Measurements from ENCODE around the gene SCLY. TPM values are rescaled to one million over a fixed set of nuclear protein-coding genes. Genes with fewer than 3 reads are reported as not detected.

SCLY gene
- total and polyA plus RNA-seq, 2 of the 13 experiments (the other 11 are each of a cell fraction or from before 2014, with no cell fraction given) = 27.9 to 38.6 TPM

DNA sequence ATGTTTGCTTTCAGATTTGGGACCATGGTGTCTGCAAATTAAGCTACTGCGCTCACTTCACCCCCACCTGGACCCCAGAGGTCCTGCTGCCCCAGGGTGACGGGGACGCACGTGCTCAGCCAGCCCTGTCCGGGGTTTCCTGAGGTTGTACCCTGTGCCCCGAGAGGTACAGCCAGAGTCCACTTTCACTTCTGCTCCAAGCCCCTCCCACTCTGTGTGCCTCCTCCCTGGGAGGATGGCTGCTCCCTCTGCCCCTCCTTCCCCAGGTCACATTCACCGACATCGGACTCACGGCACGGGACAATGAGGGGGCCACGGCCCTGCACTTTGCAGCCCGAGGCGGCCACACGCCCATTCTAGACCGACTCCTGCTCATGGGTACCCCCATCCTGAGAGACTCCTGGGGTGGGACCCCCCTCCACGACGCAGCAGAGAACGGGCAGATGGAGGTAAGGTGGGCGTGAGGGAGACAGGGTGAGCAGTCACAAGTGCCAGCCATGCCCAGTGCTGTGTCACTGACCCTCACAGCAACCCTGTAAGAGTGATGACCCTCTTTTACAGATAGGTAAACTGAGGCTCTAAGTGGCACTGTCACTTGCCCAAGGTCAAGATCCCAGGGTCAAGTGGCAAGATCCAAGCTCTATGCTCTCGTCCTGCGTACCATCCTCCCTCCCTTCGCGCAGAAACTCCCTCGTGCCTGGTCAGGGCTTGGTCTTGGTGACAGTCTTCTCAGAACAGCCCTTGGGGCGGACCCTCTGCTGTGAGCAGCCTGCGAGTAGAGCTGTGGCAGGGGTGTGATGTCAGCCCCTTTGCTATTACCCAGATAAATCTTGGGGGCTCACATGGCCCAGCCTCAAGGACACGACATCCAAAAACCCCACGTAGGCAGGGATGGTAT is 47.0 kb downstream of the SCLY start (continued):
- TF ChIP-seq, protein P1, sequence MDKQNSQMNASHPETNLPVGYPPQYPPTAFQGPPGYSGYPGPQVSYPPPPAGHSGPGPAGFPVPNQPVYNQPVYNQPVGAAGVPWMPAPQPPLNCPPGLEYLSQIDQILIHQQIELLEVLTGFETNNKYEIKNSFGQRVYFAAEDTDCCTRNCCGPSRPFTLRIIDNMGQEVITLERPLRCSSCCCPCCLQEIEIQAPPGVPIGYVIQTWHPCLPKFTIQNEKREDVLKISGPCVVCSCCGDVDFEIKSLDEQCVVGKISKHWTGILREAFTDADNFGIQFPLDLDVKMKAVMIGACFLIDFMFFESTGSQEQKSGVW (CRISPR knock-in tag; IDR thresholded peaks at IDR 0.05; ENCODE audit: borderline replicate concordance) = no peak
- TF ChIP-seq, protein P2, sequence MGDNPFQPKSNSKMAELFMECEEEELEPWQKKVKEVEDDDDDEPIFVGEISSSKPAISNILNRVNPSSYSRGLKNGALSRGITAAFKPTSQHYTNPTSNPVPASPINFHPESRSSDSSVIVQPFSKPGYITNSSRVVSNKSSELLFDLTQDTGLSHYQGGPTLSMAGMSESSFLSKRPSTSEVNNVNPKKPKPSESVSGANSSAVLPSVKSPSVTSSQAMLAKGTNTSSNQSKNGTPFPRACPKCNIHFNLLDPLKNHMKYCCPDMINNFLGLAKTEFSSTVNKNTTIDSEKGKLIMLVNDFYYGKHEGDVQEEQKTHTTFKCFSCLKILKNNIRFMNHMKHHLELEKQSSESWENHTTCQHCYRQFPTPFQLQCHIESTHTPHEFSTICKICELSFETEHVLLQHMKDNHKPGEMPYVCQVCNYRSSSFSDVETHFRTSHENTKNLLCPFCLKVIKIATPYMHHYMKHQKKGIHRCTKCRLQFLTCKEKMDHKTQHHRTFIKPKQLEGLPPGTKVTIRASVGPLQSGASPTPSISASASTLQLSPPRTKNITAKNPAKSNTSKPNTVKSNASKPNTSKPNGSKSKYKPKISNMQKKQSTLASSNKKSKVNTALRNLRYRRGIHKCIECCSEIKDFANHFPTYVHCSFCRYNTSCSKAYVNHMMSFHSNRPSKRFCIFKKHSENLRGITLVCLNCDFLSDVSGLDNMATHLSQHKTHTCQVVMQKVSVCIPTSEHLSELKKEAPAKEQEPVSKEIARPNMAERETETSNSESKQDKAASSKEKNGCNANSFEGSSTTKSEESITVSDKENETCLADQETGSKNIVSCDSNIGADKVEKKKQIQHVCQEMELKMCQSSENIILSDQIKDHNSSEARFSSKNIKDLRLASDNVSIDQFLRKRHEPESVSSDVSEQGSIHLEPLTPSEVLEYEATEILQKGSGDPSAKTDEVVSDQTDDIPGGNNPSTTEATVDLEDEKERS (CRISPR knock-in tag; IDR thresholded peaks at IDR 0.05) = peak; percentile 33; the same call in 1 of the 2 replicates
- TF ChIP-seq ZNF431 (CRISPR knock-in tag; IDR thresholded peaks at IDR 0.05; ENCODE audit: borderline replicate concordance, low read depth) = peak; percentile 50; the same call in 1 of the 2 replicates
- TF ChIP-seq, protein P3, sequence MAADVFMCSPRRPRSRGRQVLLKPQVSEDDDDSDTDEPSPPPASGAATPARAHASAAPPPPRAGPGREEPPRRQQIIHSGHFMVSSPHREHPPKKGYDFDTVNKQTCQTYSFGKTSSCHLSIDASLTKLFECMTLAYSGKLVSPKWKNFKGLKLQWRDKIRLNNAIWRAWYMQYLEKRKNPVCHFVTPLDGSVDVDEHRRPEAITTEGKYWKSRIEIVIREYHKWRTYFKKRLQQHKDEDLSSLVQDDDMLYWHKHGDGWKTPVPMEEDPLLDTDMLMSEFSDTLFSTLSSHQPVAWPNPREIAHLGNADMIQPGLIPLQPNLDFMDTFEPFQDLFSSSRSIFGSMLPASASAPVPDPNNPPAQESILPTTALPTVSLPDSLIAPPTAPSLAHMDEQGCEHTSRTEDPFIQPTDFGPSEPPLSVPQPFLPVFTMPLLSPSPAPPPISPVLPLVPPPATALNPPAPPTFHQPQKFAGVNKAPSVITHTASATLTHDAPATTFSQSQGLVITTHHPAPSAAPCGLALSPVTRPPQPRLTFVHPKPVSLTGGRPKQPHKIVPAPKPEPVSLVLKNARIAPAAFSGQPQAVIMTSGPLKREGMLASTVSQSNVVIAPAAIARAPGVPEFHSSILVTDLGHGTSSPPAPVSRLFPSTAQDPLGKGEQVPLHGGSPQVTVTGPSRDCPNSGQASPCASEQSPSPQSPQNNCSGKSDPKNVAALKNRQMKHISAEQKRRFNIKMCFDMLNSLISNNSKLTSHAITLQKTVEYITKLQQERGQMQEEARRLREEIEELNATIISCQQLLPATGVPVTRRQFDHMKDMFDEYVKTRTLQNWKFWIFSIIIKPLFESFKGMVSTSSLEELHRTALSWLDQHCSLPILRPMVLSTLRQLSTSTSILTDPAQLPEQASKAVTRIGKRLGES (CRISPR knock-in tag; IDR thresholded peaks at IDR 0.05; ENCODE audit: borderline replicate concordance) = no peak
- peak; percentile 69 for TF ChIP-seq GATAD2A (CRISPR knock-in tag; IDR thresholded peaks at IDR 0.05)
- peak; percentile 9 for TF ChIP-seq RBM39 (IDR thresholded peaks at IDR 0.05; ENCODE audit: low read depth, low read length, poor library complexity, severe bottlenecking)
- TF ChIP-seq, protein P4, sequence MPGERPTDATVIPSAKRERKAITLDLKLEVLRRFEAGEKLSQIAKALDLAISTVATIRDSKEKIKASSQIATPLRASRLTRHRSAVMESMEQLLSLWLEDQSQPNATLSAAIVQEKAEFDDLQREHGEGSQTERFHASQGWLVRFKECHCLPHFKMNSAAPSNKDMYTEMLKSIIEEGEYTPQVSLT (CRISPR knock-in tag; IDR thresholded peaks at IDR 0.05; ENCODE audit: borderline replicate concordance, low read depth) = no peak
- TF ChIP-seq ZNF335 (CRISPR knock-in tag; IDR thresholded peaks at IDR 0.05) = 0 out of 2 replicates have a peak, but pooled peaks have one; percentile 46
- TF ChIP-seq, protein P5, sequence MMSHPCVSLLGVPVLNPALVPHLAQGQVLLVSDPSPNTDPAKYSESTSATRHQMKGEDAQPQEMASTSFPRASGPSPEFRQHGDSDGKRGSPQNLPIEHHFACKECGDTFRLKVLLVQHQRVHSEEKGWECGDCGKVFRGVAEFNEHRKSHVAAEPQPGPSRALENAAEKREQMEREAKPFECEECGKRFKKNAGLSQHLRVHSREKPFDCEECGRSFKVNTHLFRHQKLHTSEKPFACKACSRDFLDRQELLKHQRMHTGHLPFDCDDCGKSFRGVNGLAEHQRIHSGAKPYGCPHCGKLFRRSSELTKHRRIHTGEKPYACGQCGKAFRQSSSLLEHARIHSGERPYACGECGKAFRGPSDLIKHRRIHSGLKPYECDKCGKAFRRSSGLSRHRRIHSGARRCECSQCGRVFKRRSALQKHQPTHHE (CRISPR knock-in tag; IDR thresholded peaks at IDR 0.05; ENCODE audit: borderline replicate concordance) = no peak
- peak; percentile 88 for TF ChIP-seq IRF2 (CRISPR knock-in tag; IDR thresholded peaks at IDR 0.05)
- 0 out of 2 replicates have a peak, but pooled peaks have one; percentile 41 for TF ChIP-seq ZMAT3 (CRISPR knock-in tag; conservative IDR thresholded peaks at IDR 0.05)
- no peak for TF ChIP-seq SMARCE1 (IDR thresholded peaks at IDR 0.05; ENCODE audit: borderline replicate concordance)
- TF ChIP-seq ZNF619 (CRISPR knock-in tag; IDR thresholded peaks at IDR 0.05) = 0 out of 2 replicates have a peak, but pooled peaks have one; percentile 2
- peak; percentile 57 for TF ChIP-seq ASH2L (IDR thresholded peaks at IDR 0.05; ENCODE audit: insufficient read length, low read depth, low read length)
- peak; percentile 52; the same call in 1 of the 2 replicates for TF ChIP-seq ZNF839 (CRISPR knock-in tag; IDR thresholded peaks at IDR 0.05; ENCODE audit: borderline replicate concordance)
- TF ChIP-seq ADNP (CRISPR knock-in tag; IDR thresholded peaks at IDR 0.05) = no peak
- peak; percentile 39; the same call in 1 of the 2 replicates for TF ChIP-seq SAFB2 (CRISPR knock-in tag; IDR thresholded peaks at IDR 0.05; ENCODE audit: borderline replicate concordance, low read depth)
- no peak for TF ChIP-seq HNRNPL (IDR thresholded peaks at IDR 0.05; ENCODE audit: low read depth, low read length)
- TF ChIP-seq MXD4 (CRISPR knock-in tag; IDR thresholded peaks at IDR 0.05) = peak; percentile 95
